ENCODE results near the gene PUS10.
A peak's percentile ranks its signal among the peaks of the same experiment; 100 is the strongest.
"Not testable (repeated sequence)": the region's sequence is repeated elsewhere in the genome, so short reads cannot be mapped to it uniquely, and the experiment has no call there.

The PUS10 gene

DNA sequence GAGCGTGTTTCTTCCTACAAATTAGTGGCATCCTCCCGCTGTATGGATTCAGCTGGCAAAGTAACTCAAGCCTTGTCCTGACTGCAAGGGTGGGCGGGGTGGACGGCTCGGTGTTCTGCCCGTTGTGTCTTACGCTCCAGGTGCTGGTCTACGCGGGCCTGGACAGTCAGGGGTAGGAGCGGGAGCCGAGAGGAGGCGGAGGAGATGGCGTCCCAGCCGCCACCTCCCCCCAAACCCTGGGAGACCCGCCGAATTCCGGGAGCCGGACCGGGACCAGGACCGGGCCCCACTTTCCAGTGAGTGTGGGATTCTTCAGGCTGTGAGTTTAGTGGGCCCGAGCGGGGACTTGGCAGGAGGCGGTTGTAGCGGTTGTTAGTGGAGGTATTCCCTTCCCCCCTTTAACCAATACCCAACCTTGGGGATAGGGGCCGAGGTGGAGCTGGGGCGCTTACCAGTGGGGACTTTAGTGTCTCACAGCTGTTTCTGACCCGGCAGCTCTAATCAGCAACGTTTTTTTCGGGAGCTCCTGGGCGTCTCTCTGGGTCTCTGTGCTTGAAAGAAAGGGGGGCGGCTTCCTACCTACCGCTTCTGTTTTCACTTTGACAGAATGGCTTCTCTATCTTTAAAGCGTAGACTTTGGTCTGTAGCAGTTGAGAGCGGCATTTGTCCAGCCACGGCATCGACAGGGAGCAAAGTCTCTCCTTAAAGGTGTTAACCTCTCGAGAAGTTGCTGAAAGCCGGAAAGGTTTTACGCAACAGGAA lies at the start of gene PUS10, which contains the start of gene PEX13:
Gene PUS10 (minus strand): TSS at position 700 of the 762 bp plus-strand sequence. CDS start 6,365 bp downstream, outside the sequence.
Gene PEX13 (plus strand): TSS at position 165 of the 762 bp plus-strand sequence. CDS start 40 bp downstream, at position 205.
- FAIRE-seq (peak; percentile 77), DNase-seq (ENCODE audit: extremely low spot score, insufficient read length, low read depth) (peak; percentile 65)

GRCh38 chr2:61065714-61066709 lies 48.0 kb upstream of the PUS10 start, which contains the start of gene SANBR:
TSS of gene SANBR (plus strand) at chr2:61065871. CDS start at chr2:61070351, 4,480 bp downstream.
- FAIRE-seq, result peak; percentile 86

DNA sequence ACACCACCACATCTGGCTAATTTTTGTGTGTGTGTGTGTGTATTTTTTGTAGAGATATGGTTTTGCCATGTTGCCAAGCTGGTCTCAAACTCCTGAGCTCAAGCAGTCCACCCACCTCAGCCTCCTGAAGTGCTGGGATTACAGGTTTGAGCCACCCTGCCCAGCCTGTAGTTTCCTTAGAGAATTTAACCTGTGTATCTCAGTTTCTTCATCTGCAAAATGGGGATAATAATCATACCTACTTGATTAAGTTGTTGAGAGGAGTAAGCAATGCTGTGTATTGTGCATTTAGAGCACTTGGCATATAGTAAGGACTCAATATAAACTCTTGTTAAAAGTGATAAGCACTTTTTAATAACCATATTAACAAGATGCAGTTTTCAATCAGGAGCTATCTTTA lies 41.3 kb upstream of the PUS10 start:
- no peak for DNase-seq (ENCODE audit: extremely low spot score, insufficient read length, low read depth)
- FAIRE-seq, result no peak

More at GRCh38 chr2:61065714-61066709, 48.0 kb upstream of the PUS10 start, which contains the start of gene SANBR:
- peak; percentile 85 for DNase-seq (ENCODE audit: extremely low spot score, insufficient read length, low read depth)

GRCh38 chr2:61057562-61057961 lies 39.5 kb upstream of the PUS10 start:
- FAIRE-seq (no peak), DNase-seq (ENCODE audit: extremely low spot score, insufficient read length, low read depth) (no peak)

GRCh38 chr2:61055557-61055956 lies 37.5 kb upstream of the PUS10 start:
- FAIRE-seq (no peak), DNase-seq (ENCODE audit: extremely low spot score, insufficient read length, low read depth) (no peak)

- DNase-seq (ENCODE audit: extremely low spot score, insufficient read length, low read depth) (no peak), FAIRE-seq (no peak)
Observed at GRCh38 chr2:61045999-61046398, 27.9 kb upstream of the PUS10 start.

DNA sequence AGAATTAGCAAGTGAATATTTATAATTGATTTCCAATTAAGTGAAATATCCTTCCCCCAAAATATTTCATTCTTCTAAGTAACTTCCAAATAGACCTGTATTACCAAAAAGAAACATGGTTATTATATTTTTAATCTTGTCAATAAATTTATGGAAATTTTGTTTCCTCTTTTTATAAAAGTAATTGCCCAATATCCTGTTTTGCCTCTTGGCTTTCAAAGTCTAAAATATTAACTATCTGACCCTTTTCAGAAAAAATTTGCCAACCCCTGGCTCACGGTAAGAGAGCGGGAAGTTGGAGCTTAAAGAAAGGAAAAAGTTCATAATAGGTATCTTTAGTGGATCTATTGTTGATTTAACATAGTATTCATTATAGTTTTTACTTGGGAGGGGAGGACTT lies 27.2 kb upstream of the PUS10 start:
- no peak for FAIRE-seq
- no peak for DNase-seq (ENCODE audit: extremely low spot score, insufficient read length, low read depth)

DNA sequence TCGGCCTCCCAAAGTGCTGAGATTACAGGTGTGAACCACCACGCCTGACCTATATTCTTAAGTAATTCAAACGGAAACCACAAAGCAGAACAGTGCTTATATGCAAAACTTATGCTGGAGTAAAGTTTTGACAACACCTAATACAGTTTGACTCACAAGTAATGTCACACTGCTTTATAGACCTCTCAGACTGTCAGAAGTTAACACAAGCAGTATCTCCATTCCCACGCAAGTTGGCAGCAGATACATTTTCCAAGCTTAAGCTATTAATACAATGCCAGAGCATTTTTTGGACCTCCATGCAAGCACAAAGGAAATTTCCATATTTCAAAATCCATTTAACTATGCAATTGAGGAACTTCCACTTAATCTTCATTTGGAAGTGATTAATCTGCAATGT lies 26.6 kb upstream of the PUS10 start:
- FAIRE-seq (no peak), DNase-seq (ENCODE audit: extremely low spot score, insufficient read length, low read depth) (no peak)

DNA sequence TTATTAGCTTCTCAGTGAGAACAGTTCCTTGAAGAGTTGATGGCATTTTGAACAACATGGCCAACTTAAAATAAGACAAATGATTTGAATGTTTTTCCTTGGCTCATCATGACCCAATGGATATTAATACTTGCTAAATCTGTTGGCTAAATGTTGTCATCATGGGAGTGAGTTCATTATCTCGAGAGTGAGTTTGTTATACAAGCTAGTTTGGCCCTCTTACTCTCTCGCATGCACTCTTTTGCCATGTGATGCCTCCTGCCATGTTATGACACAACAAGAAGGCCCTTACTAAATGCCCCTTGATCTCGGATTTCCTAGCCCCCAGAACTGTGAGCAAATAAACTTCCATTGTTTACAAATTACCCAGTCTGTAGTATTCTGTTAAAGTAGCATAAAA lies 24.8 kb upstream of the PUS10 start:
- no peak for FAIRE-seq
- DNase-seq (ENCODE audit: extremely low spot score, insufficient read length, low read depth), result no peak

- not testable (repeated sequence) for DNase-seq (ENCODE audit: extremely low spot score, insufficient read length, low read depth); FAIRE-seq
Observed at GRCh38 chr2:61036643-61037042, 18.6 kb upstream of the PUS10 start.

- not testable (repeated sequence) for DNase-seq (ENCODE audit: extremely low spot score, insufficient read length, low read depth); FAIRE-seq
Observed at GRCh38 chr2:61034592-61034991, 16.5 kb upstream of the PUS10 start.

DNA sequence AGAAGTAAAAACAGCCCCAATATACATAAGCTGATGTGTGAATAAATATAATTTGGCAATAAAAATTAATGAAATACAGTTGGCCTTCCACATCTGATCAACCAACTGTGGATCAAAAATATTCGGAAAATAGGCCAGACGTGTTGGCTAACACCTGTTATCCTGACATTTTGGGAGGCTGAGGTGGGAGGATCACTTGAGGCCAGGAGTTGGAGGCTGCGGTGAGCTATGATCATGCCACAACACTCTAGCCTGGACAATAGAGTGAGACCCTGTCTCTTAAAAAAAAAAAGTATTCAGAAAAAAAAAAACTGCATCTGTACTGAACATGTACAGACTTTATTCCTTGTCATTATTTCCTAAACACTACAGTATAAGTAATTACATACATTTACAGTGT lies 11.5 kb upstream of the PUS10 start:
- DNase-seq (ENCODE audit: extremely low spot score, insufficient read length, low read depth) (no peak), FAIRE-seq (no peak)

DNA sequence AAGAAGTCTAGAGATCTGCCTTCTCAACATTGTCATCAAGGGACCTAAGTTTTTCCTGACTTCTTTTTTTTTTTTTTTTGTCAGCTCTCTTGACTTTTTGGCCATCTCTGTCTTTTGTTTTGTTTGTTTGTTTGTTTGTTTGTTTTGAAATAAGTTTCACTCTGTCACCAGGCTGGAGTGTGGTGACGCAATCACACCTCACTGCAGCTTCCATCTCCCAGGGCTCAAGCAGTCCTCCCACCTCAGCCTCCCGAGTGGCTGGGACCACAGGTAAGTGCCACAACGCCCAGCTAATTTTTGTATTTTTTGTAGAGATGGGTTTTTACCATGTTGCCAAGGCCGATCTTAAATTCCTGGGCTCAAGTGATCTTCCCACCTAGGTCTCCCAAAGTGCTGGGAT lies 5.6 kb upstream of the PUS10 start:
- FAIRE-seq, result no peak
- DNase-seq (ENCODE audit: extremely low spot score, insufficient read length, low read depth), result no peak

DNA sequence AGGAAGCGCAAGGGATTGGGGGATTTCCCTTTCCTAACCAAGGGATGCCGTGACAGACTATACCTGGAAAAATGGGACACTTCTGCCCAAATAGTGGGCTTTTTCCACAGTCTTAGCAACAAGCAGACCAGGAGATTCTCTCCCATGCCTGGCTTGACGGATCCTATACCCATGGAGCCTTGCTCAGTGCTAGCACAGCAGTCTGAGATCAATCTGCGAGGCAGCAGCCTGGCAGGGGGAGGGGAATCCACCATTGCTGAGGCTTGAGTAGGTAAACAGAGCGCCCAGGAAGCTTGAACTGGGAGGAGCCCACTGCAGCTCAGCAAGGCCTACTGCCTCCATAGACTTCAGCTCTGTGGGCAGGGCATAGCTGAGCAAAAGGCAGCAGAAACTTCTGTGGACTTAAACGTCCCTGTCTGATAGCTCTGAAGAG lies 3.2 kb upstream of the PUS10 start:
- FAIRE-seq (no peak), DNase-seq (ENCODE audit: extremely low spot score, insufficient read length, low read depth) (no peak)

DNA sequence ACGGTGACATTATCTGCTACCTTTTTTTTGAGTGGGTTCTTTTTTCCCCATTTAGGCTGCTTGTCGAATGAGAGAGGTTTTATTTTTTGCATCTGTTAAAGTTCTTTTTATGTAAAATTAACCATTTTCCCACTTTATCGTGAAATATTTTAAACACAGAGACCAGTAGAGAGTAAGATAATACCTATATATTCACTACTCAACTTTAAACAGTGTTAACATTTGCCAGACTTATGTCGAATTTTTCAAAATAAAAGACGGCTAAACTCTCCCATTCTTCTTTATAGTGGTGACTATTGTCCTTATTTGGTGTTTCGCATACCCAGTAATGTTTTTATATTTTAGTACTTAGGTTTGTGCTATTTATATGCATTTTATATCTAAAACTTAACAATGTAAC lies 743 bp upstream of the PUS10 start:
- DNase-seq (ENCODE audit: extremely low spot score, insufficient read length, low read depth) (no peak), FAIRE-seq (no peak)

DNA sequence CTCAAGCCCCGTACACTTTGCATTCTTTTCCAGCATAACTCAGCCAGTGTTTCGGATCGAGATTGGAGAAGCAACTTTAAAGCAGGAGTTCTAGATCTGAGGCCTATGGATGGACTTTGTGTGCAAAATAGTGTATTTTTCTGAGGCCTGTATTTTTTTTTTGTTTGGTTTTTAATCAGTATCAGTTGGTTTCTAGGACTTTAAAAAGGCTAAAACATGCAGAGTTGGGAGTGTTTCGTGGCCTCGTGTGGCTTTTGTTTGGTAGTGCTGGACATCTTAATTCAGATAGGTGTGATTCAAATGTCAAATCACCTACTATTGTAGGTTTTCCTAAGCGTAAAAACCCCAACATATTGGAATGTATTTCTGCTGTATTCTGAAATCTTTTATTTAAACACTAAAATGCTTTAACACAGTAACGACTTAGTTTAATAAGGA lies 282 bp upstream of the PUS10 start:
- peak; percentile 80 for FAIRE-seq
- DNase-seq (ENCODE audit: extremely low spot score, insufficient read length, low read depth), result no peak

DNA sequence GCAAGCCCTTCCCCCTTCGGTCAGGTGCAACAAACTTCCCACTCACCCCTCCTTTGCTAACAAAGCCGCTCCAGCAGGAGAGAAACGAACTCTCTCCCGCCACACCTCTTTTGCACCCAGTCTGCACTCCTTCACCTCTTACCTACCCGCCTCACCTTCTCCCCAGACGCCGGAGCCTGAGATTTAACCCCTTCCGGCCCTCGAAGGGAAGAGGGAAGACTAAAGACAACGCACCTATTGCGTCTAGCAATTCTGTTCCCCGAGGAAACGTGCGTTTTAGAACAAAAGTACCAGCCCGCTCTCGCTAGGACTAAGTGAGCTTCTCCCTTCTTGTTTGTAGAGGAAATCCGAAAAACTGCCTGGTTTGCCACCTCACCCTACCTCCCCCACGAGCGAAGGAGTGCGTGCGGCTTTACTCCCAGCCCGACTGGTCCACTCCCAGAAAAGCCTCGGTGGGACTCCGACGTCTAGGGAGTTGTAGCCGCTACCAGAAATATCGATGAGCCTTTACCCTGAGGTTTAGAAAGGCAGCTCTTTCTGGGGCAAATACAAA lies 976 bp downstream of the PUS10 start:
- DNase-seq (ENCODE audit: extremely low spot score, insufficient read length, low read depth) (peak; percentile 62), FAIRE-seq (no peak)

- FAIRE-seq (peak; percentile 18), DNase-seq (ENCODE audit: extremely low spot score, insufficient read length, low read depth) (no peak)
Observed at GRCh38 chr2:61016392-61017002, 1.6 kb downstream of the PUS10 start.

- FAIRE-seq (no peak), DNase-seq (ENCODE audit: extremely low spot score, insufficient read length, low read depth) (no peak)
Observed at GRCh38 chr2:61015976-61016375, 2.1 kb downstream of the PUS10 start.

GRCh38 chr2:61014763-61015162 lies 3.3 kb downstream of the PUS10 start:
- DNase-seq (ENCODE audit: extremely low spot score, insufficient read length, low read depth), result no peak
- no peak for FAIRE-seq
